HG02943 (cell line): ENCODE results near the gene UGT2B28.
"Not testable (repeated sequence)": the region's sequence is repeated elsewhere in the genome, so short reads cannot be mapped to it uniquely, and the experiment has no call there.

ENCODE experiments used
- ATAC-seq: cut with Tn5 transposase; IDR thresholded peaks from one replicate; pipeline ENCODE4 v1.9.1; 2021; ENCODE audit warnings: mild to moderate bottlenecking, low read depth, moderate library complexity; ENCODE audit not compliant: unreplicated experiment

UGT2B28 gene

DNA sequence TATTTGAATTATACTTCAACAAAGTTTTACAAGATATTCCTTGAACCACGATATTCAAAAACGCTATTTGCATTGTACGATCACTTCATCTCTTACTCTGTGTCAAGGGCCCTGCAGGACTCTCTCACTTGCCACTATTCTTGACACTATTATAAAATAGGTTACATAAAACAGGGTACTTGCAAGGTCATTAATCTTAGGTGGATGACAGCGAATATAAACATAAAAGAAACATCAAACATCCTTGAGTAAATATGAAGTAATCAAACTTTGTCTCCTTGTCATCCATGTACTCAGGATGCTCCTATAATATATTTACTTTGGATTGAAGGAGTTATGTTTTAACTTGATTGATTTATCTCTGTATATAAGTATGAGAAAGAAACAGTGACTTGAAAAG, at the start of gene UGT2B28:
Gene UGT2B28, plus strand, starts transcription at position 395 of the 400 bp plus-strand sequence. CDS start 26 bp downstream, outside the sequence.
- not testable (repeated sequence) for ATAC-seq

DNA sequence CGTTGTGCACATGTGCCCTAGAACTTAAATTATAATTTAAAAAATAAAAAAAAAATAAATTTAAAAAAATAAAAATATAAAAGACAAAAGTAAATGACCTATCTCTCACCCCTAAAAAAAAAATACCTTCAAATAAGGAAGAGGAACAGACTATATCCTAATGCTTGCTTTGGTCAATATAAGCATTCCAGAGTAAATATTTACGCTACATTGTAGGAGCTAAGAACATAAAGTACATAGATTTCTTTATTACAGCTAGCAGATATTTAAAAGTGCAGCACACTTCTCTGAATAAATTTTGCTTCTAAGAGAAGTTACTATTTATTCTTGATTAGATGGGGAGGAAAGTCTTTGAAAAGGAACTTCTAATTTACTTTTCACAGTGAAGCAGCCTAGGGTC, 41.2 kb upstream of the UGT2B28 start:
- no peak for ATAC-seq

DNA sequence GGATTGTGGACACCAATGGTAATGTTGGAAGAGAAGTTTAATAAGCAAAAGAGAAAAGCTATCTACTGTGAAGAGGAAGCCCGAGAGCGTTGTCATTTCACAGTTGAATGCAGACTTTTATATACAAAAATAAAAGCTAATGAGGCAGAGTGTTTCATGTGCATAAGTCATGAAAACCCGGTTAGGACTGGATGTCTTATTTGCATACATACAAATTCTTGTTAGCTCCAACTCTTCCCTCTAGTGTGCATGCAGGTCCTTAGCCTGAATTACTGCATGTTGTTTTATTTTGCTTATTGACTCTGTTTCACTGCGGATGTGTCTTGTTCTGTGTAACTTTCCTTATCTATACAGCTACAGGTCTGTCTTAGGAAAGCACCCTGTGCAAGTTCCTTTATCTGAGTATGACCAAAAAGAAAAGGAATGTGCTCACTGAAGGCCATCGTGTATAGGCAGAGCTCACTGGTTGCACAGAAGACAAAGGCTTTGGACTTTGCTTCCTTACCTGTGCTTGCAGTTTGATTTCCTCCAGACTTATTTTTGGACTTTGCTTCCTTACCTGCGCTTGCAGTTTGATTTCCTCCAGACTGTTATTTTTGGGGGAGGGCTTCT, 40.6 kb upstream of the UGT2B28 start:
- ATAC-seq, result no peak

DNA sequence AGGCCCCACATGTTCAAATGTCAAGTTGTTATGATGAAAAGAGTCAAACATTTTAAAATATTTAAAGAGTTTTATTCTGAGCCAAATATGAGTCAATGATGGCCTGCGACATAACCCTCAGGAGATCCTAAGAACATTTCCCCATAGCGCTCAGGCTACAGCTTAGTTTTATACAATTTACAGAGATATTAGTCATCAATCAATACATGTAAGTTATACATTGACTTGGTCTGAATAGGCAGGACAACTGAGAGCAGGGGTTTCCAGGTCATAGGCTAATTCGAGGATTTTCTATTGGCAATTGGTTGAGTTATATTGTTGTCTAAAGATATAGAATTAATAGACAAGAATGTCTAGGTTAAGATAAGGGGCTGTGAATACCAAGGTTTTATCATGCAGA, 39.5 kb upstream of the UGT2B28 start:
- ATAC-seq, result not testable (repeated sequence)

DNA sequence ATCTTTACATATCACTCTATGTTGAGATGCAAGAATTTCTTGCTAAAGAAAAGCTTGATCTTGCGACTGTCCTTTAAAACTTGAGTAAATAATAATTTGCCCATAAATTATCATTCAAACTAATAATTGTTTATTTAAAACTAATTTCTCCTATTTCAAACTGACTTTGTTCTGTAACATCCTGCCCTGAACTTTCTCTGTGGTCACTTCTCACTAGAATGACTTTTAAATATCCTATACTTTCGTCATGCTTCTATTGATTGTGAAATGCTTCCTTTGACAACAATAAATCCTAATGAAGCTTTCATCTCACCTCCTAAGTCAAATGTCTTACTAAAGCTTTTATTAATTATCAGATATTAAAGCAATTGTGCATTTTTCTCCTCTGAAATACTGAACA, 38.5 kb upstream of the UGT2B28 start:
- not testable (repeated sequence) for ATAC-seq

DNA sequence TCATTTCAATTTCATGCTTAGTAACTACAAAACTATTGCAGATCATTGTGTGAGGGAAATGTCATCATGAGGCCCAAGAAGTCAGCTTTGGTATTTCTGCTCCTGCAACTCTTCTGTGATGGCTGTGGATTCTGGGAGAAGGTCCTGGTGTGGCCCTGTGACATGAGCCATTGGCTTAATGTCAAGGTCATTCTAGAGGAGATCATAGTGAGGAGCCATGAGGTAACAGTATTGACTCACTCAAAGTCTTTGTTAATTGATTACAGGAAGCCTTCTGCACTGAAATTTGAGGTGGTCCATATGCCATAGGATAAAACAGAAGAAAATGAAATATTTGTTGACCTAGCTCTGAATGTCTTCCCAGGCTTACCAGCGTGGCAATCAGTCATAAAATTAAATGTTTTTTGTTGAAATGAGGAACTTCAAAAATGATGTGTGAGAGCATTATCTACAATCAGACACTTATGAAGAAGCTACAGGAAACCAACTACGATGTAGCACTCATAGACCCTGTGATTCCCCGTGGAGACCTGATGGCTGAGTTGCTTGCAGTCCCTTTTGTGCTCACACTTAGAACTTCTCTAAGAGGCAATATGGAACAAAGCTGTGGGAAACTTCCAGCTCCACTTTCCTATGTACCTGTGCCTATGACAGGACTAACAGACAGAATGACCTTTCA, 37.6 kb upstream of the UGT2B28 start:
- not testable (repeated sequence) for ATAC-seq

DNA sequence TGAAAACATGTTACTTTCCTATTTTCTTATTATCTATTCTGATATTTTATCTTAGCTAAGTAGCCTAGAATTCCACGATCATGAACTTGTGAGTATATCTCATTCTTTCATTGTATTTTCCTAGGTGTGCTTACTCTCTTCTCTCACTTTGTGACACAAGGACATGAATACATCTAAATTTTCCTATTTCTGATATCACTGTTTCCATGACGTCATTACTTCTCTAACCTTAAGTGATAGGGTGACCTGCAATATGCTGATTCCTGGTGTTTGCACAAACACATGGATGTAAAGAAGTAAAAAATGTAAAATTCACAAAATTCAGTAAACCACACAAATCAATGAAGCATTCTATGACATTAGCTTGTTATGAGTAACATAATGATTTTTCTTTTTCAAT, 29.4 kb upstream of the UGT2B28 start:
- not testable (repeated sequence) for ATAC-seq

DNA sequence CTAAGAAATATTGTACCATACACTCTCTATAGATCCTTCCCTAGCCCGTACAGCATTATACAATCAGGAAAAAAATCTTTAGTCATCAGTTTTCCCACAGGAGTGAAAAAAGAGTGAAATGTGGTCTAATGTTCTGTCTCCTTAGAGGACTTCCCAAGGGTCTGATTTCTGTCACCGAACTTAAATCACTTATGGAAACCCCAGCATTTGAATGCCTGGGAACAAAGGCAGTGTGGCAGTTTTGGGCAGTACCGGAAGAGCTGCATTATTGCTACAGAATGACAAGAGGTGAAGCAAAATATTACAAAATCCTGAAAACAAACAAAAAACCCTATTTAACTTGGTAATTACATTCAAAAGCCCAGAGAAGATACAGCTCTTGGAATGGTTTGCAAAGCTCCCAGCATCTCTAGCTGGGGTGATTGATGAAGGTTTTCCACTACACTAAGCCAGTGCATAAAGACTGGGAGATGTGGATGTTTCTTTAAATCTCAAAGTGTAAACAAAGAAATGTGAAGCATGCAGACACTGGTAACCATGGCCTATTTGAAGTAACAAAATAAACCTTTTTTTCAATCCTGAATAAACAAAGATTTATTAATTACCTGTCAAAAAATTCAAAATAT, 27.0 kb upstream of the UGT2B28 start:
- not testable (repeated sequence) for ATAC-seq

DNA sequence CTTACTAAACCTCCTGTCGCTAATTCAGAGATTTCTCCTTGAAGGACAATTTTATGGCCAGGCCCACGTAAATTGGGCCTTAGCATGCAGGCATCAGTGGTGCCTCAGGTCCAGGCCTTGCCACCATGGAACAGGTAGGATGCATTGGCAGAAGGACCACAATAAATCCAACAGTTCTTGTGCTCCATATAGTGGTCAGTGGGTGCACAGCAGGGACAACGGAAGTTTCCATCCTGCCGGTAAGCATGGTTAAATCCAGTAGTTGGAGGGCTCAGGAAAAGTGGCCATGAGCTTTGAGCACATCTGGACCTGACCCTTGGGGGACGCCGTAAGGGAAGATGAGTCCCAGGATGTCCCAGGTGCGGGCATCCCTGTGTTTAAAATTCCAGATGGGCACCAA, 11.7 kb upstream of the UGT2B28 start:
- ATAC-seq, result not testable (repeated sequence)

DNA sequence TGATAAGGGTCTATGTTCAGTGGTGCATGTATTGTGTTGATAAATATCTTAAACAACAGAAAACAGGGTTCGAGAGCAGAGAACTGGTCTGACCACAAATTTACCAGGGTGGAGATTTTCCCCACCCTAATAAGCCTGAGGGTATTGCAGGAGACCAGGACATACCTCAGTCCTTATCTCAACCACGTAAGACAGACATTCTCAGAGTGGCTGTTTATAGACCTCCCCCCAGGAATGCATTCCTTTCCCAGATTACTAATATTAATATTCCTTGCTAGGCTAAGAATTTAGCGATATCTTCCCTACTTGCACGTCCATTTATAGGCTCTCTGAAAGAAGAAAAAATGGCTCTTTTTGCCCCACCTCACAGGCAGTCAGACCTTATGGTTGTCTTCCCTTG, 16.1 kb downstream of the UGT2B28 start:
- not testable (repeated sequence) for ATAC-seq

DNA sequence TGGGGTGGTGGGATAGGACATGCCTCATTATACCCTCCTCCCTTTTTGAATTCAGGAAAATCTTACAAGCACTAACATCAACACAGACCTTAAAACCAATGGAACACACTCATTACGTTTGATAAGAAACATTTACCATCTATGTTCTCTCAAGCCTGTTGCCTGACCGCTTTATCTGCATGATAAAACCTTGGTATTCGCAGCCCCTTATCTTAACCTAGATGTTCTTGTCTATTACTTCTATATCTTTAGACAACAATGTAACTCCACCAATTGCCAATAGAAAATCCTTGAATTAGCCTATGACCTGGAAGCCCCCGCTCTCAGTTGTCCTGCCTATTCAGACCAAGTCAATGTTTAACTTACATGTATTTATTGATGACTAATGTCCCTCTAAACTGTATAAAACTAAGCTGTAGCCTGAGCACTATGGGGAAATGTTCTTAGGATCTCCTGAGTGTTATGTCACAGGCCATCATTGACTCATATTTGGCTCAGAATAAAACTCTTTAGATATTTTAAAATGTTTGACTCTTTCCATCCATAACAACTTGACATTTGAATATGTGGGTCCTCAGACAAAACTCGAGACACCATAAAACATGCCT, 28.3 kb downstream of the UGT2B28 start:
- not testable (repeated sequence) for ATAC-seq

DNA sequence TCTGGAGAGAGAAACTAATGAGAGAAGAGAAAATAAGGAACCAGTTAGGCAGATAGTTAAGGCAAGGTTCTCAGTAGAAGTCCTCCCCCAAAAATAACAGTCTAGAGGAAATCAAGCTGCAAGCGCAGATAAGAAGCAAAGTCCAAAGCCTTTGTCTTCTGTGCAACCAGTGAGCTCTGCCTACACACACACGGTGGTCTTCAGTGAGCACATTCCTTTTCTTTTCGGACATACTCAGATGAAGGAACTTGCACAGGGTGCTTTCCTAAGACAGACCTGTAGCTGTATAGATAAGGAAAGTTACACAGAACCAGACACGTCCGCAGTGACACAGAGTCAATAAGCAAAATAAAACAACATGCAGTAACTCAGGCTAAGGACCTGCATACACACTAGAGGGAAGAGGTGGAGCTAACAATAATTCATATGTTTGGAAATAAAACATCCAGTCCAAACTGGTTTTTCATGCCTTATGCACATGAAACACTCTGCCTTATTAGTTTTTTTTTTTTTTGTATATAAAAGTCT, 29.3 kb downstream of the UGT2B28 start:
- ATAC-seq, result not testable (repeated sequence)

DNA sequence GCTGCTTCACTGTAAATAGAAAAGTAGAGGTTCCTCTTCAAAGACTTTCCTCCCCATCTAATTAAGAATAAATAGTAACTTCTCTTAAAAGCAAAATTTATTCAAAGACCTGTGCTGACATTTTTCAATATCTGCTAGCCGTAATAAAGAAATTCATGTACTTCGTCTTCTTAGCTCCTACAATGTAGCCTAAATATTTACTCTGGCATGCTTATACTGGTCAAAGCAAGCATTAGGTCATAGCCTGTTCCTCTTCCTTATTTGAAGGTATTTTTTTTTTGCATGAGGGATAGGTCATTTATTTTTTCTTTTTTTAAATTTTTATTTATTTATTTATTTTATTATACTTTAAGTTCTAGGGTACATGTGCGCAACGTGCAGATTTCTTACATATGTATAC, 30.0 kb downstream of the UGT2B28 start:
- not testable (repeated sequence) for ATAC-seq

DNA sequence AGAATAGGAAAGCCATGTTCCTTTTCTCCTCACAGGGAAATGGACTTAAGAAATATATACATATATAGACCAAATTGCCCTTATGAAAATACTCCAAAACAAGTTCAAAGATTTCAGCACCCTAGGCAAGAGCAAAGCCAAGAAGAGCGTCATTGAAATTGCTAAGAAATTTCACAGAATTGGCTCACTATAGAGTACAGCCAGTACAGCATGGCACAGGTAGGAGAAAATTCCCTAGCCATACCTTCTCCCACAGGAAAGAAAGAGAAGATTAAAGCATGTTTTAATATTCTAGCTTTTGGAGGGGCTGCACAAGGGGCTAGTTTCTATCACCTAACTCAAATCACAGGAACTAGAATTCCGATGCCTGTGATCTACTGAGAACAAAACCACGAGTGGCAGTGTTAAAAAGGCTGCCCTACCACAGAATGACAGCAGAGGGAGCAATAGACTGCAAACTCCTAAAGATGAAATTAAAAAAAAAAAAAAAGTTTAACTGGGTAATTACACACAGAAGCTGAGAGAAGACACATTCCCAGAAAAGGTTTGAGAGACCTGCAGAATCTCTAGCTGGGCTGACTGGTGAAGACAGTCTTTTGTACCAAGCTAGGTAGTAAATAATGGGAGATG, 37.5 kb downstream of the UGT2B28 start:
- ATAC-seq, result peak; percentile 64

DNA sequence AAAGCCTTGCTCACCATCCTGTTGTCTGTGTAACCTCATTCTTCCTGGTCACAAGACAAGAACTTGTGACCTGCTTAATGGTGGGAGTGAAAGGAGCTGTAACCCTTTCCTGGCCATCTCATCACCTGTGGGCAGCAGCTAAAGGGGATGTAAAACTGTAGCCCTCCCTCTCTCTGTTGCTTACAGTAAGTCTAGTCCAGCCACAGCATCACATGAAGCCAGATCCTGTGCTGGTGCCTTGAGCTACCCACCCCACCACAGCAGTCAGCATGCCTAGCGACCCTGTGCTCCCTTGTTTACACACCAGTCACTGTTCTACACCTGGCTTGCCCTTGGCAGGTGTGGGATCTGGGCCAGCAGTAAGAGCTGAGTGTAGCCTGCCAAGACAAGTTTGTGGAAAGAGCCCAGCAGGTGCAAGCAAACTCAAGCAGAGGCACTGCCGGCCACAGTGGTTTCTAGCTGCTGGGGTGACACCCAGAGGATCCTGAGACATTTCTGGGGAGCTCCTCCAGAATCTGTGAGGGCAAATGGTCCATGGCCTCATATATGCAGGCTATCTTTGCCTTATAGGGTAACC, 41.0 kb downstream of the UGT2B28 start:
- no peak for ATAC-seq

DNA sequence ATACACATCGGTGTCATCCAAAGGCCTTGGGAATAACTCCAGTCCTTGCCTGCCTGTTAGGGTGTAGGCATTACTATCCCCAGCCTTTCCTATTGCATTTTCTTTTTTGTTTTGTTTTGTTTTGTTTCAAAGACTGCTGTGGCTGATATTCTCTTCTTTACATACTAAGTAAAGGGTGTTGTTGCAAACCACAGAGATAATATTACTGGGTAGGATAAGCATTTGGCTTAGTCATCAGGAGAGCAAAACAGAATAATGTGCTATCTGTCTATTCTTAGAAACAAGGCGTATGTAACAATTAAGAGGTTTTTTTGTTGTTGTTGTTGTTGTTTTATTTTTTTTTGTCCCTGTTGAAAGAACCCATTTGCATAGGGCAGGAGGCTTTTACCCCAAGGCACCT, 41.8 kb downstream of the UGT2B28 start:
- ATAC-seq, result no peak

DNA sequence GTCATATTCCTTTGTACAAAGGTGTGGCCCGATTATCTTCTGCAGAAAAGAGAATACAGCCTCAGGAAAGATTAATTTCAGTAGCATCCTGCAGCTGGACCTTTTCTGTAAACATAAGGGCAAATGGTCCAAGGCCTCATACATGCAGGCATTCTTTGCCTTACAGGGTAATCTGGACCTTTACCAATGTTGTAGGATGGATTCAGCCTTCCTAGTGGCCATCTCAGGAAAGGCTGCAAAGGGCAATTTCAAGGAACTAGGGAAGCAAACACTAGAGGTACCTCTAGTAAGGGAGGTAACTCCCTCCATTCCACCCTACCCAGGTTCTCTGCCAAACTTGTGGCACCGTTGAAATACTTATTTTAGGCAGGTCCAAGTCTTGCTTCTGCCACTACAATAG, 43.0 kb downstream of the UGT2B28 start:
- ATAC-seq, result no peak

DNA sequence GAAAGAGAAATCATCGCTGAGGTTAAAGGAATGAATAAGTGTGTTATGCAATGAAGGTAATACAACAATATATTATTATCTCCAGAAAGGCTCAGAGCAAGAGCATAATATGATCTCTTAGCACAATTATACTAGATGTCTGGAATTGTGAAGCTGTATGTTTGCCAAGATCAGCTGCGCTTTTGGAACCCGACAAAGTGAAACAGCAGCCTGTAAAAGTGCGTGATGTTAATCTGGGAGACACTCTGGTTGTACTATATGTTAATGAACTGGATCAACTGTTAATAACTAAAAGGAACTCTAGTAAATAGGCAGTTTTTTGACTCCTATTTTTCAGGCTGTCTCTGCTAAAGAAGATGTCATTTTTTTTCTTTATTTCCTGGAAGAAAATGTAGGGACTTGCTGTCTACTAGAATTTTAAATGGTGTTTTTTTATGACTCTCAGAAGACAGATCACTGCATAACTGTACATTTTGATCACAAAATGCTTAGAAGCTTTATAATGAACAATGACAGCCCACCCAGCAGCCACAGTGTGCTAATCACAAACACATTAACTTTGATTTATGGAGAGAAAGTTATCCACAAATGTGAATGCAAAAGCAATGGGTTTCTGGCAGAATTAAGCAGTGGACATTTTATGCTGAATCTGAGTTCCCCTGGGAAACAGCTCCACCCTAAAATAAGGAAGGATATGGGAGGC, 50.2 kb downstream of the UGT2B28 start:
- ATAC-seq, result no peak

DNA sequence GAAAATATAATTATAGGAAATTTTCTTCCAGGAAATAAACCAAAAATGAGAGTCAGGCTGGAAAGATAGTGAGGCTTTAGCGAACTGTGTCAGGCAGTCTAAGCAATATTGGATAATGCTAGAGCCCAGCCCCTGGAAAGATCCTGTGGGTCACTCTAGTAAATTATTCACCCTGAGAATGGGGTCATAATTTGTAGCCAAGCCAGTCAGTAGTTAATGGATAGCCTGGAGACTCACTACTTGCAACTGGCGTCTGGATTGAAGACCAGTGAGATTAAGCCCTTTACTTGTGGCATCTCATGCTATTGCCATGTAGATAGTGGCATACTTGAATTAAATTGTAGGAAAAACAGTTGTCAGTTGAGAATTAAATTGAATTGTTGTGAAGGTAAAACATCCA, 51.0 kb downstream of the UGT2B28 start:
- ATAC-seq, result not testable (repeated sequence)

DNA sequence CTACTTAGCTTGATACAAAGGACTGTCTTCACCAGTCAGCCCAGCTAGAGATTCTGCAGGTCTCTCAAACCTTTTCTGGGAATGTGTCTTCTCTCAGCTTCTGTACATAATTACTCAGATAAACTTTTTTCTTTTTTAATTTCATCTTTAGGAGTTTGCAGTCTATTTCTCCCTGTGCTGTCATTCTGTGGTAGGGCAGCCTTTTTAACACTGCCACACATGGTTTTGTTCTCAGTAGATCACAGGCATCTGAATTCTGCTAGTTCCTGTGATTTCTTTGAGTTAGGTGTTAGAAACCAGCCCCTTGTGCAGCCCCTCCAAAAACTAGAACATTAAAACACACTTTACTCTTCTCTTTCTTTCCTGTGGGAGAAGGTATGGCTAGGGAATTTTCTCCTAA, 55.2 kb downstream of the UGT2B28 start:
- ATAC-seq, result not testable (repeated sequence)
